Measurements from ENCODE around the gene LAMB1.

- TF ChIP-seq CTCF (IDR thresholded peaks at IDR 0.05) (no peak), POLR2A (IDR thresholded peaks at IDR 0.05) (no peak)
Observed at GRCh38 chr7:107961405-107961804, 41.6 kb downstream of the LAMB1 start.
